NOMO-1 (cell line): ENCODE measurements around the gene TCN2.
"Not testable (repeated sequence)": the region's sequence is repeated elsewhere in the genome, so short reads cannot be mapped to it uniquely, and the experiment has no call there.

Experiments
- DNase-seq, 2 experiments: peaks; one replicate each; lab custom pipeline; 2025; ENCODE audit not compliant: unreplicated experiment in 2 of 2; lab: John Stamatoyannopoulos, UW

TCN2 gene

GRCh38 chr22:30609260-30610185 is 2.5 kb downstream of the TCN2 start:
- peak; percentile 77 to 89 for DNase-seq

- peak; percentile 5 to 23 for DNase-seq
Measured at GRCh38 chr22:30610299-30610698, 3.3 kb downstream of the TCN2 start.

- no peak for DNase-seq
Measured at GRCh38 chr22:30611197-30611596, 4.2 kb downstream of the TCN2 start.

GRCh38 chr22:30612789-30613188 is 5.8 kb downstream of the TCN2 start:
- DNase-seq: no peak

GRCh38 chr22:30614268-30614667 is 7.3 kb downstream of the TCN2 start:
- DNase-seq: no peak

GRCh38 chr22:30614879-30615278 is 7.9 kb downstream of the TCN2 start:
- DNase-seq: no peak

- no peak for DNase-seq
Measured at GRCh38 chr22:30615543-30615954, 8.6 kb downstream of the TCN2 start.

- DNase-seq: no peak
Measured at GRCh38 chr22:30617819-30618218, 10.8 kb downstream of the TCN2 start.

GRCh38 chr22:30619909-30620308 is 12.9 kb downstream of the TCN2 start:
- not testable (repeated sequence) for DNase-seq

- DNase-seq: no peak
Measured at GRCh38 chr22:30626413-30626812, 19.4 kb downstream of the TCN2 start.

GRCh38 chr22:30627471-30627870 is 20.5 kb downstream of the TCN2 start:
- no peak for DNase-seq

- no peak for DNase-seq
Measured at GRCh38 chr22:30628491-30628890, 21.5 kb downstream of the TCN2 start.

- DNase-seq: not testable (repeated sequence)
Measured at GRCh38 chr22:30631469-30631868, 24.5 kb downstream of the TCN2 start.

- DNase-seq: peak; percentile 78 to 79
Measured at GRCh38 chr22:30634471-30635233, 27.7 kb downstream of the TCN2 start.

- peak; percentile 86 to 91 for DNase-seq
Measured at GRCh38 chr22:30635273-30636225, 28.6 kb downstream of the TCN2 start, which contains the start of gene SLC35E4. Gene SLC35E4 (plus strand): TSS chr22:30635781. CDS start chr22:30636451, 670 bp downstream.

GRCh38 chr22:30636226-30637077 is 29.5 kb downstream of the TCN2 start:
- no peak for DNase-seq

- DNase-seq: no peak
Measured at GRCh38 chr22:30637701-30638114, 30.7 kb downstream of the TCN2 start.

- no peak for DNase-seq
Measured at GRCh38 chr22:30640361-30640760, 33.4 kb downstream of the TCN2 start.

GRCh38 chr22:30640839-30641430 is 34.0 kb downstream of the TCN2 start:
- no peak for DNase-seq
